Measurements from ENCODE around the gene RGS13. TPM values are rescaled to one million over a fixed set of nuclear protein-coding genes. Genes with fewer than 3 reads are reported as not detected.
A peak's percentile ranks its signal among the peaks of the same experiment; 100 is the strongest.

The RGS13 gene
- total RNA-seq, 2 experiments from 2014 or later = not detected

GRCh38 chr1:192628396-192629057 is 7.4 kb upstream of the RGS13 start:
- ChIA-PET CTCF (interaction anchor here (0.8 to 1.9 kb wide), 4 partner anchors 60 to 154 kb away, joined by 3 to 6 read pairs (median 4); no protein-coding TSS in a partner anchor), POLR2A (no interaction called here)
- Mint-ChIP-seq H3K36me3 (ENCODE audit: low read depth) (no peaks in the 10 kb centered on the region), H3K4me3 (no peak overlapping the region), H3K4me1 (peaks cover 3% of the 10 kb centered on the region), H3K27me3 (peaks cover 7% of the 10 kb centered on the region), H3K9me3 (ENCODE audit: low read depth) (no peaks in the 10 kb centered on the region), H3K27ac (no peak overlapping the region)
- no peak for ATAC-seq
- no peak for DNase-seq
- intact Hi-C loops (cut with DNase I, micrococcal nuclease) = no loop called here

GRCh38 chr1:192629612-192630011 is 6.3 kb upstream of the RGS13 start:
- no peak overlapping the region for H3K27ac Mint-ChIP-seq
- DNase-seq = no peak
- ChIA-PET CTCF (interaction anchor here (1.0 kb wide), 1 partner anchor 152 kb away, joined by 4 read pairs; no protein-coding TSS in a partner anchor), POLR2A (no interaction called here)
- intact Hi-C loops (cut with DNase I, micrococcal nuclease) = no loop called here
- H3K9me3 Mint-ChIP-seq (ENCODE audit: low read depth) = no peaks in the 10 kb centered on the region
- H3K4me1 Mint-ChIP-seq = peaks cover 3% of the 10 kb centered on the region
- no peaks in the 10 kb centered on the region for H3K36me3 Mint-ChIP-seq (ENCODE audit: low read depth)
- no peak overlapping the region for H3K4me3 Mint-ChIP-seq
- no peak for ATAC-seq
- peaks cover 6% of the 10 kb centered on the region for H3K27me3 Mint-ChIP-seq

GRCh38 chr1:192630521-192631287 is 5.2 kb upstream of the RGS13 start:
- ATAC-seq (no peak), DNase-seq (no peak)
- Mint-ChIP-seq H3K27me3 (peaks cover 9% of the 10 kb centered on the region), H3K36me3 (ENCODE audit: low read depth) (no peaks in the 10 kb centered on the region), H3K4me3 (no peak overlapping the region), H3K9me3 (ENCODE audit: low read depth) (no peaks in the 10 kb centered on the region), H3K4me1 (peaks cover 3% of the 10 kb centered on the region), H3K27ac (no peak overlapping the region)
- POLR2A ChIA-PET = interaction anchor here (0.6 kb wide), 1 partner anchor 9 kb away, joined by 3 read pairs; no protein-coding TSS in a partner anchor
- intact Hi-C loops (cut with DNase I, micrococcal nuclease) = no loop called here
- CTCF ChIA-PET = interaction anchor here (0.5 to 1.8 kb wide), 4 partner anchors 9 to 591 kb away, joined by 3 to 7 read pairs (median 5); no protein-coding TSS in a partner anchor

- peaks cover 9% of the 10 kb centered on the region for H3K27me3 Mint-ChIP-seq
- H3K36me3 Mint-ChIP-seq (ENCODE audit: low read depth) = no peaks in the 10 kb centered on the region
- no peak overlapping the region for H3K4me3 Mint-ChIP-seq
- H3K4me1 Mint-ChIP-seq = peaks cover 3% of the 10 kb centered on the region
- ATAC-seq (no peak), DNase-seq (no peak)
- intact Hi-C loops (cut with DNase I, micrococcal nuclease) = no loop called here
- POLR2A ChIA-PET = no interaction called here
- CTCF ChIA-PET = interaction anchor here (1.8 kb wide), 1 partner anchor 8 kb away, joined by 7 read pairs; no protein-coding TSS in a partner anchor
- no peaks in the 10 kb centered on the region for H3K9me3 Mint-ChIP-seq (ENCODE audit: low read depth)
- H3K27ac Mint-ChIP-seq = no peak overlapping the region
Measured at GRCh38 chr1:192631749-192632148, 4.2 kb upstream of the RGS13 start.

- Mint-ChIP-seq H3K27me3 (peaks cover 9% of the 10 kb centered on the region), H3K36me3 (ENCODE audit: low read depth) (no peaks in the 10 kb centered on the region), H3K4me1 (peaks cover 3% of the 10 kb centered on the region), H3K27ac (no peak overlapping the region), H3K9me3 (ENCODE audit: low read depth) (no peaks in the 10 kb centered on the region), H3K4me3 (no peak overlapping the region)
- DNase-seq (no peak), ATAC-seq (no peak)
- intact Hi-C loops (cut with DNase I, micrococcal nuclease) = no loop called here
- POLR2A ChIA-PET = no interaction called here
- CTCF ChIA-PET = no interaction called here
Measured at GRCh38 chr1:192632188-192632587, 3.8 kb upstream of the RGS13 start.

- no peaks in the 10 kb centered on the region for H3K36me3 Mint-ChIP-seq (ENCODE audit: low read depth)
- no peak overlapping the region for H3K27ac Mint-ChIP-seq
- DNase-seq (no peak), ATAC-seq (no peak)
- ChIA-PET POLR2A (no interaction called here), CTCF (no interaction called here)
- H3K4me1 Mint-ChIP-seq = peaks cover 3% of the 10 kb centered on the region
- H3K27me3 Mint-ChIP-seq = peaks cover 9% of the 10 kb centered on the region
- H3K4me3 Mint-ChIP-seq = no peak overlapping the region
- intact Hi-C loops (cut with DNase I, micrococcal nuclease) = no loop called here
- H3K9me3 Mint-ChIP-seq (ENCODE audit: low read depth) = no peaks in the 10 kb centered on the region
Measured at GRCh38 chr1:192632641-192633532, 3.1 kb upstream of the RGS13 start.

- Mint-ChIP-seq H3K9me3 (ENCODE audit: low read depth) (no peaks in the 10 kb centered on the region), H3K4me1 (peaks cover 3% of the 10 kb centered on the region), H3K27ac (no peak overlapping the region), H3K27me3 (peaks cover 9% of the 10 kb centered on the region), H3K36me3 (ENCODE audit: low read depth) (no peaks in the 10 kb centered on the region), H3K4me3 (no peak overlapping the region)
- ChIA-PET CTCF (interaction anchor here (0.5 to 1.2 kb wide), 2 partner anchors 11 to 27 kb away, joined by 3 read pairs; no protein-coding TSS in a partner anchor), POLR2A (no interaction called here)
- intact Hi-C loops (cut with DNase I, micrococcal nuclease) = no loop called here
- DNase-seq (no peak), ATAC-seq (no peak)
Measured at GRCh38 chr1:192633533-192634253, 2.3 kb upstream of the RGS13 start.

GRCh38 chr1:192635041-192635440 is 906 bp upstream of the RGS13 start:
- ChIA-PET CTCF (interaction anchor here (1.2 kb wide), 1 partner anchor 12 kb away, joined by 3 read pairs; no protein-coding TSS in a partner anchor), POLR2A (no interaction called here)
- ATAC-seq = no peak
- no peaks in the 10 kb centered on the region for H3K9me3 Mint-ChIP-seq (ENCODE audit: low read depth)
- no peak overlapping the region for H3K4me3 Mint-ChIP-seq
- peaks cover 13% of the 10 kb centered on the region for H3K4me1 Mint-ChIP-seq
- no peak overlapping the region for H3K27ac Mint-ChIP-seq
- intact Hi-C loops (cut with DNase I, micrococcal nuclease) = no loop called here
- DNase-seq = no peak
- H3K36me3 Mint-ChIP-seq (ENCODE audit: low read depth) = no peaks in the 10 kb centered on the region
- peaks cover 9% of the 10 kb centered on the region for H3K27me3 Mint-ChIP-seq

GRCh38 chr1:192639607-192640368 is 3.8 kb downstream of the RGS13 start:
- peak overlapping the region; percentile 71 for H3K27ac Mint-ChIP-seq

GRCh38 chr1:192652159-192652558 is 16.2 kb downstream of the RGS13 start:
- no peak for ATAC-seq
- Mint-ChIP-seq H3K36me3 (ENCODE audit: low read depth) (no peaks in the 10 kb centered on the region), H3K4me1 (peaks cover 9% of the 10 kb centered on the region), H3K4me3 (no peak overlapping the region), H3K27me3 (peaks cover 4% of the 10 kb centered on the region), H3K27ac (no peak overlapping the region), H3K9me3 (ENCODE audit: low read depth) (no peaks in the 10 kb centered on the region)
- ChIA-PET CTCF (no interaction called here), POLR2A (no interaction called here)
- intact Hi-C loops (cut with DNase I, micrococcal nuclease) = loop anchor here in 1 of 2 experiments (10.0 kb wide), 1 partner anchor 1643 kb away; no protein-coding TSS in a partner anchor
- no peak for DNase-seq

More at GRCh38 chr1:192639607-192640368, 3.8 kb downstream of the RGS13 start:
- Mint-ChIP-seq H3K36me3 (ENCODE audit: low read depth) (no peaks in the 10 kb centered on the region), H3K4me3 (no peak overlapping the region), H3K4me1 (peaks cover 20% of the 10 kb centered on the region), H3K27me3 (peaks cover 3% of the 10 kb centered on the region), H3K9me3 (ENCODE audit: low read depth) (no peaks in the 10 kb centered on the region)
- intact Hi-C loops (cut with DNase I, micrococcal nuclease) = loop anchor here (1.0 to 5.0 kb wide), 6 partner anchors 16 to 343 kb away; partner anchors contain the start of gene RGS2 (in 1 of the 2)
- ChIA-PET POLR2A (interaction anchor here (0.8 to 0.9 kb wide), 2 partner anchors 9 to 419 kb away, joined by 3 read pairs; no protein-coding TSS in a partner anchor), CTCF (interaction anchor here (0.8 to 1.7 kb wide), 10 partner anchors 9 to 265 kb away, joined by 3 to 7 read pairs (median 3); no protein-coding TSS in a partner anchor)
- ATAC-seq (peak; percentile 92), DNase-seq (no peak)
